H1 (cell line): ENCODE data around the gene CLTCL1. TPM values are rescaled to one million over a fixed set of nuclear protein-coding genes. Genes with fewer than 3 reads are reported as not detected.

Experiments used
- CTCF ChIA-PET: fragments of 300-600 bp; sonication (Branson Sonifier 250); formaldehyde crosslinking; loops from one replicate; lab custom pipeline; 2021; ENCODE audit not compliant: partially characterized antibody; lab: Charles Lee
- POLR2A ChIA-PET: fragments of 300-600 bp; sonication (Branson Sonifier 250); formaldehyde crosslinking; loops from one replicate; lab custom pipeline; 2021; ENCODE audit warnings: inconsistent platforms; ENCODE audit not compliant: partially characterized antibody; lab: Charles Lee
- DNase-seq, 2 experiments: peaks; one replicate each; pipeline versions ENCODE4 v3.0.0 to v3.0.0-alpha.2; 2010 to 2022; ENCODE audit warnings: low spot score in 2 of 2, low read depth in 1 of 2, mixed read lengths in 1 of 2
- FAIRE-seq: peaks from 2 replicates; lab custom pipeline; 2011; peaks lifted over from hg19 to GRCh38; lab: Jason Lieb, UNC
- H2AFZ ChIP-seq: 2 replicates; pipeline ENCODE4 v1.8.1; 2012; ENCODE audit warnings: low read length, inconsistent platforms
- H2AK5ac ChIP-seq: 2 replicates; pipeline ENCODE4 v1.6.1; 2013; ENCODE audit warnings: low read depth, low read length
- H2BK120ac ChIP-seq: replicated peaks from 2 replicates; pipeline ENCODE3; 2013; ENCODE audit warnings: low read depth, low read length, inconsistent platforms
- H2BK12ac ChIP-seq: 2 replicates; pipeline ENCODE4 v1.6.1; 2013; ENCODE audit warnings: low read depth, low read length
- H2BK15ac ChIP-seq: 2 replicates; pipeline ENCODE4 v1.6.1; 2013; ENCODE audit warnings: low read length
- H2BK20ac ChIP-seq: 2 replicates; pipeline ENCODE4 v1.6.1; 2013; ENCODE audit warnings: low read length
- H2BK5ac ChIP-seq: 2 replicates; pipeline ENCODE4 v1.6.1; 2013; ENCODE audit warnings: low read depth, low read length
- H3K14ac ChIP-seq: 2 replicates; pipeline ENCODE4 v1.6.1; 2013; ENCODE audit warnings: inconsistent platforms; ENCODE audit not compliant: insufficient read length
- H3K18ac ChIP-seq: 2 replicates; pipeline ENCODE4 v1.6.1; 2013; ENCODE audit warnings: low read length; ENCODE audit errors: extremely low read depth
- H3K23ac ChIP-seq: 2 replicates; pipeline ENCODE4 v1.6.1; 2013; ENCODE audit warnings: inconsistent platforms; ENCODE audit not compliant: insufficient read length
- H3K23me2 ChIP-seq: 2 replicates; pipeline ENCODE4 v1.6.1; 2013; ENCODE audit warnings: low read depth, low read length
- H3K27ac ChIP-seq: 2 replicates; pipeline ENCODE4 v1.6.1; 2011; ENCODE audit warnings: low read depth, low read length, inconsistent platforms
- H3K27me3 ChIP-seq, 4 experiments: replicated peaks in 1 of 4; 1 replicate in 1 of 4; 2 replicates in 3 of 4; pipeline versions ENCODE4 v1.6.1 to v1.8.1; 2011 to 2013; ENCODE audit warnings: low read length in 3 of 4, mild to moderate bottlenecking in 3 of 4, inconsistent platforms in 2 of 4, mixed read lengths in 2 of 4, moderate library complexity in 1 of 4; ENCODE audit not compliant: control insufficient read depth in 3 of 4, insufficient read depth in 3 of 4; ENCODE audit errors: extremely low read depth in 1 of 4
- H3K36me3 ChIP-seq, 4 experiments: 2 replicates each; pipeline versions ENCODE4 v1.6.1 to v1.8.1; 2011 to 2013; ENCODE audit warnings: mild to moderate bottlenecking in 4 of 4, low read length in 3 of 4, moderate library complexity in 2 of 4, control low read depth in 1 of 4, inconsistent platforms in 1 of 4; ENCODE audit not compliant: insufficient read depth in 4 of 4, control insufficient read depth in 2 of 4
- H3K4ac ChIP-seq: replicated peaks from 2 replicates; pipeline ENCODE3; 2013; ENCODE audit warnings: low read length, low read depth, mixed read lengths, inconsistent platforms; ENCODE audit not compliant: insufficient read length
- H3K4me1 ChIP-seq, 4 experiments: replicated peaks in 1 of 4; 1 replicate in 1 of 4; 2 replicates in 3 of 4; pipeline versions ENCODE4 v1.6.1 to v1.8.1; 2011 to 2013; ENCODE audit warnings: low read length in 3 of 4, inconsistent platforms in 2 of 4, mixed read lengths in 1 of 4; ENCODE audit not compliant: insufficient read depth in 4 of 4, control insufficient read depth in 3 of 4
- H3K4me2 ChIP-seq, 2 experiments: 2 replicates each; pipeline versions ENCODE4 v1.6.1 to v1.8.1; 2011 to 2013; ENCODE audit warnings: low read depth in 2 of 2, low read length in 2 of 2, control low read depth in 1 of 2, inconsistent platforms in 1 of 2, mild to moderate bottlenecking in 1 of 2; ENCODE audit not compliant: insufficient read depth in 1 of 2
- H3K4me3 ChIP-seq, 4 experiments: fragments of 200-600, 300-600 bp in 1 of 4; sonication (generic), shearing (Covaris generic), sonication (Bioruptor Twin) in 1 of 4; 2 replicates each; pipeline versions ENCODE4 v1.5.1 to v1.8.1; 2011 to 2016; ENCODE audit warnings: low read length in 4 of 4, low read depth in 3 of 4, control low read depth in 2 of 4, inconsistent platforms in 2 of 4, mild to moderate bottlenecking in 2 of 4, mixed read lengths in 1 of 4, moderate library complexity in 1 of 4; ENCODE audit not compliant: insufficient read depth in 2 of 4; ENCODE audit errors: extremely low read depth in 1 of 4
- H3K56ac ChIP-seq: replicated peaks from 2 replicates; pipeline ENCODE3; 2013; ENCODE audit warnings: low read depth, mild to moderate bottlenecking, mixed read lengths, low read length, inconsistent platforms; ENCODE audit not compliant: insufficient read length
- H3K79me1 ChIP-seq: 2 replicates; pipeline ENCODE4 v1.6.1; 2013; ENCODE audit warnings: low read depth, low read length, control low read depth
- H3K79me2 ChIP-seq, 2 experiments: 2 replicates each; pipeline versions ENCODE4 v1.6.1 to v1.8.1; 2012 to 2013; ENCODE audit warnings: low read length in 2 of 2, mild to moderate bottlenecking in 2 of 2, inconsistent platforms in 1 of 2; ENCODE audit not compliant: insufficient read depth in 2 of 2, control insufficient read depth in 1 of 2
- H3K9ac ChIP-seq, 4 experiments: replicated peaks in 1 of 4; 1 replicate in 1 of 4; 2 replicates in 3 of 4; pipeline versions ENCODE4 v1.6.1 to v1.8.1; 2011 to 2013; ENCODE audit warnings: low read depth in 3 of 4, low read length in 3 of 4, control low read depth in 2 of 4, mild to moderate bottlenecking in 2 of 4, moderate library complexity in 2 of 4, inconsistent platforms in 1 of 4; ENCODE audit errors: extremely low read depth in 1 of 4
- H3K9me3 ChIP-seq, 2 experiments: 2 replicates each; pipeline versions ENCODE4 v1.6.1 to v1.8.1; 2012 to 2013; ENCODE audit warnings: mild to moderate bottlenecking in 2 of 2, moderate library complexity in 2 of 2, control low read depth in 1 of 2, inconsistent platforms in 1 of 2, low read depth in 1 of 2, low read length in 1 of 2, mixed read lengths in 1 of 2; ENCODE audit not compliant: insufficient read depth in 2 of 2
- H4K20me1 ChIP-seq, 2 experiments: replicated peaks in 1 of 2; 2 replicates each; pipeline versions ENCODE3 to v1.8.1; 2011 to 2013; ENCODE audit warnings: inconsistent platforms in 2 of 2, low read length in 2 of 2, mild to moderate bottlenecking in 1 of 2; ENCODE audit not compliant: insufficient read depth in 2 of 2, control insufficient read depth in 1 of 2
- H4K5ac ChIP-seq: 2 replicates; pipeline ENCODE4 v1.6.1; 2013; ENCODE audit warnings: low read length, low read depth, mixed read lengths, inconsistent platforms; ENCODE audit not compliant: insufficient read length
- H4K8ac ChIP-seq: 2 replicates; pipeline ENCODE4 v1.8.0; 2013; ENCODE audit warnings: mild to moderate bottlenecking, moderate library complexity, low read length, inconsistent platforms; ENCODE audit not compliant: insufficient read depth; ENCODE audit errors: extremely low read depth
- H4K91ac ChIP-seq: replicated peaks from 2 replicates; pipeline ENCODE3; 2013; ENCODE audit warnings: low read length, mixed read lengths, inconsistent platforms; ENCODE audit not compliant: insufficient read length
- EZH2 ChIP-seq: fragments of 200-600 bp; sonication (generic); IDR thresholded peaks from 2 replicates; pipeline ENCODE4 v1.7.1; 2012; ENCODE audit warnings: low read depth, mild to moderate bottlenecking, moderate library complexity, low read length, inconsistent platforms; ENCODE audit not compliant: severe bottlenecking
- GABPA ChIP-seq: IDR thresholded peaks from 2 replicates; pipeline ENCODE4 v1.6.1; 2011; ENCODE audit warnings: mild to moderate bottlenecking, low read length, moderate library complexity, borderline replicate concordance; ENCODE audit not compliant: insufficient read depth
- JUN ChIP-seq: IDR thresholded peaks from 2 replicates; pipeline ENCODE4 v1.6.1; 2011; ENCODE audit warnings: low read depth, mild to moderate bottlenecking, improper control_type of control experiment, low read length
- KDM1A ChIP-seq: fragments of 200-600, 300-600 bp; sonication (generic); IDR thresholded peaks from 2 replicates; pipeline ENCODE4 v1.7.1; 2016; ENCODE audit warnings: mild to moderate bottlenecking, low read length, borderline replicate concordance
- KDM4A ChIP-seq: IDR thresholded peaks from one replicate; pipeline ENCODE4 v1.7.1; 2012; ENCODE audit warnings: low read depth, mild to moderate bottlenecking, moderate library complexity, low read length, inconsistent platforms; ENCODE audit not compliant: severe bottlenecking
- SIX5 ChIP-seq: IDR thresholded peaks from 2 replicates; pipeline ENCODE4 v1.6.1; 2011; ENCODE audit warnings: mild to moderate bottlenecking, low read depth, low read length
- SUZ12 ChIP-seq: fragments of 200-600 bp; sonication (generic); IDR thresholded peaks from 2 replicates; pipeline ENCODE4 v1.6.1; 2012; ENCODE audit warnings: mild to moderate bottlenecking, inconsistent platforms, low read length, moderate library complexity, mixed read lengths
- TCF12 ChIP-seq: IDR thresholded peaks from 2 replicates; pipeline ENCODE4 v1.6.1; 2011; ENCODE audit warnings: low read depth, mild to moderate bottlenecking, low read length
- WGBS, 2 experiments: shearing (Covaris generic) in 1 of 2; methylation state at CpG; one replicate each; pipeline versions ENCODE4 v1.1.6 to v1.1.7; 2013 to 2015; ENCODE audit warnings: low lambda C conversion rate in 2 of 2, mixed read lengths in 2 of 2, inconsistent platforms in 1 of 2, low coverage in 1 of 2, missing lambda C conversion rate in 1 of 2; ENCODE audit not compliant: insufficient replicate concordance in 2 of 2, insufficient coverage in 1 of 2, insufficient read length in 1 of 2; ENCODE audit errors: extremely low coverage in 1 of 2, missing lambda C conversion rate in 1 of 2; 5-methylcytosine and 5-hydroxymethylcytosine counted together
- polyA plus RNA-seq, 7 experiments: library from polyadenylated mRNA; depleted of rRNA in 3 of 7; stranded (reverse) in 5 of 7; unstranded in 2 of 7; fragments of >200 nt in 5 of 7; fragments of 200-250 nt in 2 of 7; gene quantifications; 1 replicate in 5 of 7; 2 replicates in 1 of 7; 4 replicates in 1 of 7; pipeline versions ENCODE4 v1.2.1 to v1.2.3, GENCODE V29; 2011 to 2013; ENCODE audit warnings: missing spikeins in 2 of 7, mixed read lengths in 2 of 7
- total RNA-seq: library from RNA; stranded (reverse); fragmentation: NEBNext Ultra II Directional; extraction: Animal tissue kit (Norgen Biotek cat#: 25700); gene quantifications from 2 replicates; pipeline ENCODE4 v1.2.1, GENCODE V29; 2021
- TF ChIP-seq, protein P1 (sequence below): IDR thresholded peaks from 2 replicates; pipeline ENCODE4 v1.6.1; 2012; ENCODE audit warnings: inconsistent platforms

CLTCL1 gene
- total and polyA plus RNA-seq, 2 of the 8 experiments (the other 6 are each of a cell fraction or from before 2014, with no cell fraction given) = 12.4 to 17.0 TPM

- ChIA-PET POLR2A (interaction anchor here (1.2 to 2.3 kb wide), 5 partner anchors 9 to 138 kb away, joined by 3 to 7 read pairs (median 4); partner anchors contain the start of gene DGCR2), CTCF (interaction anchor here (1.1 to 2.8 kb wide), 2 partner anchors 11 to 30 kb away, joined by 3 to 13 read pairs; partner anchors contain the start of gene SLC25A1)
- Histone ChIP-seq H2BK20ac (no peak overlapping the region), H2BK12ac (no peak overlapping the region), H4K20me1 (peaks cover 2 to 12% of the 10 kb centered on the region in 2 experiments), H3K27ac (no peak overlapping the region), H4K5ac (no peak overlapping the region), H3K4ac (no peak overlapping the region), H3K4me1 (peaks cover 0 to 7% (median 5%) of the 10 kb centered on the region in 4 experiments; a peak in 5 of 7 replicates), H2AFZ (peak overlapping the region; percentile 65; the same call in 1 of the 2 replicates), H3K79me2 (peaks cover 0 to under 1% of the 10 kb centered on the region in 2 experiments; a peak in 1 of 4 replicates), H3K27me3 (peaks cover 52 to 71% (median 61%) of the 10 kb centered on the region in 4 experiments), H3K56ac (no peak overlapping the region), H3K79me1 (no peaks in the 10 kb centered on the region), H3K4me3 (peak overlapping the region; percentile 3 to 53 (median 8); a peak in 7 of 8 replicates), H3K9ac (no peak overlapping the region), H3K4me2 (peak overlapping the region; percentile 40 to 71), H3K18ac (no peak overlapping the region; the same call in 1 of the 2 replicates), H3K36me3 (peaks cover 0 to 12% (median 0%) of the 10 kb centered on the region in 4 experiments; a peak in 1 of 8 replicates), H3K23me2 (peaks cover 7% of the 10 kb centered on the region; the same call in 1 of the 2 replicates), H2AK5ac (no peak overlapping the region), H3K14ac (no peak overlapping the region), H3K9me3 (0 out of 4 replicates have a peak, but pooled peaks cover 0 to 6% of the 10 kb centered on the region in 2 experiments), H4K8ac (peak overlapping the region; percentile 85), H2BK15ac (no peak overlapping the region), H2BK5ac (no peak overlapping the region), H4K91ac (no peak overlapping the region), H2BK120ac (no peak overlapping the region), H3K23ac (no peak overlapping the region)
- FAIRE-seq (no peak), DNase-seq (peak in 1 of 2 experiments; percentile 84)
- WGBS, 2 experiments = 12% methylated on average over 69 of the region's 92 CpGs; no CpG with 5 or more reads in 1 of the 2 experiments
- TF ChIP-seq SUZ12 (peak; percentile 95), KDM4A (peak; percentile 81), SIX5 (no peak), GABPA (no peak; the same call in 1 of the 2 replicates), KDM1A (no peak), JUN (no peak), EZH2 (peak; percentile 98), TCF12 (no peak)
- TF ChIP-seq, protein P1, sequence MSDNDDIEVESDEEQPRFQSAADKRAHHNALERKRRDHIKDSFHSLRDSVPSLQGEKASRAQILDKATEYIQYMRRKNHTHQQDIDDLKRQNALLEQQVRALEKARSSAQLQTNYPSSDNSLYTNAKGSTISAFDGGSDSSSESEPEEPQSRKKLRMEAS = peak; percentile 87
These were observed 142.3 kb downstream of the CLTCL1 start for GRCh38 chr22:19149047-19149883.
